ENCODE results near the gene GPSM1.
A peak's percentile ranks its signal among the peaks of the same experiment; 100 is the strongest.

The GPSM1 gene

DNA sequence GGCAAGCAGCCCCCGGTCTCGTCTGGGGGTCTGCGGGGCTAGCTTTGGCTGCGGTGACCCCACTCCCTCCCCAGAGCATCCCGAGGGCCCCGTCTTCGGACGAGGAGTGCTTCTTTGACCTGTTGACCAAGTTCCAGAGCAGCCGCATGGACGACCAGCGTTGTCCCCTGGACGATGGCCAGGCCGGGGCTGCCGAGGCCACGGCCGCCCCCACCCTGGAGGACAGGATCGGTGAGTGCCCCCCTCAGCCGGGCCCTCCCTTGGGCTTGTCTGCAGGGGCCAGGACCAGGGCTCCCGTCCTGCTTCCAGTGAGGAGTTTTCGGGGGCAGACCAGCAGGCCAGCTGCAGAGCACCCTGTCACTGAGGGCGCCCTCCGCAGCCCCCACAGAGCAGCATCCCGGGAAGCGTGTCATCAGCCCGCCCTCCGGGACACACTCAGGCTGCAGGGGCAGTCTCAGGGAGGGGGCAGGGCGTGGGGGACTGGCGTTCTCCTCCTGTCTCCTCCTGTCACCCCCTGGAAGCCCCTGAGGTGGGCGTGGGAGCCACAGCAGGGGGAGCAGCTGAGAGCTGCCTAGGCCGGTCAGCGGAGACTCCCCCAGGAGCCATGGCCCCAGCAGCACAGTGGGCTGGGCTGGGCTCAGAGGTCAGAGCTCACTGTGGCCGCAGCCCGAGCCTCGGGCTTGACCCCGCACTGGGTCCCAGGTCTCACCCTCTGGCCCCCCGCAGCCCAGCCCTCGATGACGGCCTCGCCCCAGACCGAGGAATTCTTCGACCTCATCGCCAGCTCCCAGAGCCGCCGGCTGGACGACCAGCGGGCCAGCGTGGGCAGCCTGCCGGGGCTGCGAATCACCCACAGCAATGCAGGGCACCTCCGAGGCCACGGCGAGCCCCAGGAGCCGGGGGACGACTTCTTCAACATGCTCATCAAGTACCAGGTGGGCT is 28.5 kb downstream of the GPSM1 start:
- no peaks in the 10 kb centered on the region for H3K9me3 ChIP-seq (ENCODE audit: low read length)
- H2AFZ ChIP-seq (ENCODE audit: low read depth, low read length) = no peak overlapping the region
- peaks cover 7% of the 10 kb centered on the region for H3K4me1 ChIP-seq (ENCODE audit: insufficient read depth, low read length)
- no peak overlapping the region for H3K4me3 ChIP-seq (ENCODE audit: low read length)
- H3K27me3 ChIP-seq (ENCODE audit: insufficient read depth, low read length) = no peaks in the 10 kb centered on the region
- peaks cover 22% of the 10 kb centered on the region for H3K36me3 ChIP-seq (ENCODE audit: insufficient read depth, low read length)

DNA sequence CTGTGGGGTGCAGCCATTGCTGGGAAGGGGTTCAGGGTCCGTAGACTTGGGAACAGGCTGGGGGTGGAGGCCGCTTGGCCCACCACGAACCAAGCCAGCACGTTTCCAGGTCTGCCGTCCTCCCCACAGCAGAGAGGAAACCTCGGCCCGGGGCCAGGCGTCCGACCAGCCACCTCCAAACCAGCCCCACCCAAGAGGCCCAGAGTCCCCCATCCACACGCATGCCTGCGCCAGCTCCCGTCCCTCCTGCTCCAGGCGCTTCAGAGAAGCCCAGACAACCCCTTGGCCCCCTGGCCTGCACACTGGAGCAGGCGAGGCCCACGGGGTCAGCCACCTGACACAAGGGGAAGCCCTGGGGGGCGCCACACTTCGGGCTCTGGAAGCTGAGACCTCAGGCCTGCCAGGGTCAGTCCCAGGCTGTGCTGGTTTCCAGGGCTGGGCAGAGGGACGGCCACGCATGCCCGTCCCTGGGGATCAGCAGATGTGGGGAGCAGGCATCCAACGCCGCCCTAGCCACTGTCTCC is 29.9 kb downstream of the GPSM1 start:
- Histone ChIP-seq H3K27me3 (ENCODE audit: insufficient read depth, low read length) (no peaks in the 10 kb centered on the region), H3K4me1 (ENCODE audit: insufficient read depth, low read length) (peaks cover 7% of the 10 kb centered on the region), H2AFZ (ENCODE audit: low read depth, low read length) (no peak overlapping the region), H3K4me3 (ENCODE audit: low read length) (no peak overlapping the region), H3K36me3 (ENCODE audit: insufficient read depth, low read length) (peaks cover 22% of the 10 kb centered on the region), H3K9me3 (ENCODE audit: low read length) (no peaks in the 10 kb centered on the region)

GRCh38 chr9:136358016-136358415 is 30.7 kb downstream of the GPSM1 start:
- Histone ChIP-seq H3K9me3 (ENCODE audit: low read length) (no peaks in the 10 kb centered on the region), H3K4me3 (ENCODE audit: low read length) (no peak overlapping the region), H2AFZ (ENCODE audit: low read depth, low read length) (no peak overlapping the region), H3K4me1 (ENCODE audit: insufficient read depth, low read length) (peaks cover 7% of the 10 kb centered on the region), H3K36me3 (ENCODE audit: insufficient read depth, low read length) (peaks cover 22% of the 10 kb centered on the region), H3K27me3 (ENCODE audit: insufficient read depth, low read length) (no peaks in the 10 kb centered on the region)

- no peaks in the 10 kb centered on the region for H3K9me3 ChIP-seq (ENCODE audit: low read length)
Measured at GRCh38 chr9:136358888-136359287, 31.5 kb downstream of the GPSM1 start.

DNA sequence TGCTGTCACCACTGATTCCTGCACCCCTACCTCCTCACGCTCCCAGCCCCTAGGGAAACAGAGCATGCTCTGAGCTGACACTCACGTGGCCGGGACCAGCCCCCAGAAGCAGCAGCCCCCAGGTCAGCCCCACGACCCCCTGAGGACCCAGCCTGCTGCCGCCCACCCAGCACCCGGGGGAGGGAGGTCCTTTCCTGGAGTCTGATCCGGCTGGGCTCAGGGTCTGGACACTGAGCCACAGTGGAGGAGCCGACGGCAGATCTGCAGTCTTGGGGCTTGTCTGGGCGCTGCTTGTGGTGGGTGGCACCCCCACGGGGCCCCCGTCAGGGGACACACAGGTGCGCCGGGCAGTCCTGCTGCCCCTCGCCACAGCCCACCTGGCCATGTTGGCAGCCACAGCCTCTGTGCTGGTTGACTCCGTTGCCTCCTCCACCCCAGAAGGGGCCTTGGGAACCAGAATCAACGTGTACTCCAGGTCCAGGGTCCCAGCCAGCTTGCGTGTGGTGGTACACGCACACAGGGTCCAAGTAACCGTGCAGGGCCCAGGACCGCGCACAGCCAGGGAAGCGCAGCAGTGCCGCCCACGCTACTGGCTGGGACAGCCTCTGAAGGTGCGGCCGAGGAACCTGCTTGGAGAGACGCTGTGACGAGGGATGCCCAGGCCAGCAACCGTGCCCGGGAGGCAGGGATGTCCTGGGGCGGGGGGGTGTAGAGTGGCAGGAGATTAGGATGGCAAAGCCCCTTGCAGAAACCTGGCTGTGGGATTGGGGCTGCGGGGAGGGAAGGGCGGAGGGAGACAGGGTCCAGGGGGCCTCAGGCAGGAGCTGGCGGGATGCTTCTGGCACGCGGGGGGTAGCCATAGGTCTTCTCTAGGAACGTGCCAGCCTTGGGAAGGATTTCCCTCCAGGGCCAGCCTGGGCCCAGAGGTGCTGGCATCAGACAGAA is 32.7 kb downstream of the GPSM1 start:
- no peaks in the 10 kb centered on the region for H3K27me3 ChIP-seq (ENCODE audit: insufficient read depth, low read length)

More at GRCh38 chr9:136358888-136359287, 31.5 kb downstream of the GPSM1 start:
- Histone ChIP-seq H3K4me1 (ENCODE audit: insufficient read depth, low read length) (peaks cover 5% of the 10 kb centered on the region), H3K4me3 (ENCODE audit: low read length) (no peak overlapping the region), H3K27me3 (ENCODE audit: insufficient read depth, low read length) (no peaks in the 10 kb centered on the region), H2AFZ (ENCODE audit: low read depth, low read length) (no peak overlapping the region), H3K36me3 (ENCODE audit: insufficient read depth, low read length) (peaks cover 22% of the 10 kb centered on the region)

GRCh38 chr9:136361047-136361753 is 33.9 kb downstream of the GPSM1 start:
- Histone ChIP-seq H3K4me3 (ENCODE audit: low read length) (no peak overlapping the region), H3K27me3 (ENCODE audit: insufficient read depth, low read length) (no peaks in the 10 kb centered on the region), H3K36me3 (ENCODE audit: insufficient read depth, low read length) (peaks cover 20% of the 10 kb centered on the region), H3K9me3 (ENCODE audit: low read length) (no peaks in the 10 kb centered on the region), H3K4me1 (ENCODE audit: insufficient read depth, low read length) (no peaks in the 10 kb centered on the region), H2AFZ (ENCODE audit: low read depth, low read length) (no peak overlapping the region)

More for the DNA sequence above, 32.7 kb downstream of the GPSM1 start:
- no peaks in the 10 kb centered on the region for H3K9me3 ChIP-seq (ENCODE audit: low read length)
- peaks cover 22% of the 10 kb centered on the region for H3K36me3 ChIP-seq (ENCODE audit: insufficient read depth, low read length)
- no peaks in the 10 kb centered on the region for H3K4me1 ChIP-seq (ENCODE audit: insufficient read depth, low read length)
- no peak overlapping the region for H3K4me3 ChIP-seq (ENCODE audit: low read length)
- H2AFZ ChIP-seq (ENCODE audit: low read depth, low read length) = no peak overlapping the region

DNA sequence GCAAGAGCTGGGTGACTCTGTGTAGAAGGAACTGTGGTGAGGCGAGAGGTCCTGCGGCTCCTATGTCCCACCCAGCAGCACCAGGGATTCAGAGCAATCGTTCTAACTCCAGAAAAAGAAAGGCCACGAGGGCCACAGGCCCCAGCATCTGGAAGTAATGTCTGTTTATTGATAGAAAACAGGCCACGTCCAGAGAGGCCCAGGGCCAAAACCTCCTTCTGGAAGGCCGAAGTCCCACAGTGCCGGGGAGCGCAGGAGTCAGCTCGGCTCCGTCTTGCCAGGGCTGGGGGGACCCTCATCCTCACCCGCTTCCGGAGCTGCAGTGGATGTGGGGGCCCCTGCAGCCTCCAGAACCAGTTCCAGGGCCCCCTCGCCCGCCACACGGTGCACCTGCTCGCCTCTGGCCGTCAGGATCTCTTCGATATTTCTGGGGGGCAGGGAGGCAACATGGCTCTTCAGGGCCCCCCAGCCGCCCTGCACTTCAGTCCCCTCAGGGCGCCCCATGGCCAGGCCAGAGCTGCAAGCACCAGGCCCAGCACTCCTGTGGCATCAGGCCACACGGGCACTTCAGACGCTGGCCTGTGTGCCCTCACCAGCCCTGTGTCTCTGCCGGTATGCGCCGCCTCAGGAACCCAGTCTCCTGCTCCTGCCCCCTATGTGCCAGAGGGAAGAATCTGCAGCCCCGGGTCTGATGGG is 34.6 kb downstream of the GPSM1 start:
- H3K36me3 ChIP-seq (ENCODE audit: insufficient read depth, low read length) = peaks cover 14% of the 10 kb centered on the region
- H3K4me1 ChIP-seq (ENCODE audit: insufficient read depth, low read length) = no peaks in the 10 kb centered on the region
- H3K4me3 ChIP-seq (ENCODE audit: low read length) = no peak overlapping the region
- no peaks in the 10 kb centered on the region for H3K9me3 ChIP-seq (ENCODE audit: low read length)
- no peak overlapping the region for H2AFZ ChIP-seq (ENCODE audit: low read depth, low read length)
- no peaks in the 10 kb centered on the region for H3K27me3 ChIP-seq (ENCODE audit: insufficient read depth, low read length)

- H3K4me3 ChIP-seq (ENCODE audit: low read length) = no peak overlapping the region
- no peaks in the 10 kb centered on the region for H3K4me1 ChIP-seq (ENCODE audit: insufficient read depth, low read length)
- H3K36me3 ChIP-seq (ENCODE audit: insufficient read depth, low read length) = peaks cover 9% of the 10 kb centered on the region
- H3K27me3 ChIP-seq (ENCODE audit: insufficient read depth, low read length) = no peaks in the 10 kb centered on the region
- no peaks in the 10 kb centered on the region for H3K9me3 ChIP-seq (ENCODE audit: low read length)
- no peak overlapping the region for H2AFZ ChIP-seq (ENCODE audit: low read depth, low read length)
Measured at GRCh38 chr9:136362450-136362784, 35.1 kb downstream of the GPSM1 start.

- Histone ChIP-seq H3K27me3 (ENCODE audit: insufficient read depth, low read length) (no peaks in the 10 kb centered on the region), H3K4me3 (ENCODE audit: low read length) (peak within 1 kb of the TSS; percentile 70), H2AFZ (ENCODE audit: low read depth, low read length) (no peak within 1 kb of the TSS), H3K4me1 (ENCODE audit: insufficient read depth, low read length) (no peaks in the 10 kb centered on the region), H3K36me3 (ENCODE audit: insufficient read depth, low read length) (no peaks in the 10 kb centered on the region), H3K9me3 (ENCODE audit: low read length) (no peaks in the 10 kb centered on the region)
Measured at GRCh38 chr9:136363106-136363948, 36.0 kb downstream of the GPSM1 start, which contains the start of gene DNLZ. TSS of gene DNLZ (minus strand) at chr9:136363744. CDS start at chr9:136363714, 30 bp downstream.

DNA sequence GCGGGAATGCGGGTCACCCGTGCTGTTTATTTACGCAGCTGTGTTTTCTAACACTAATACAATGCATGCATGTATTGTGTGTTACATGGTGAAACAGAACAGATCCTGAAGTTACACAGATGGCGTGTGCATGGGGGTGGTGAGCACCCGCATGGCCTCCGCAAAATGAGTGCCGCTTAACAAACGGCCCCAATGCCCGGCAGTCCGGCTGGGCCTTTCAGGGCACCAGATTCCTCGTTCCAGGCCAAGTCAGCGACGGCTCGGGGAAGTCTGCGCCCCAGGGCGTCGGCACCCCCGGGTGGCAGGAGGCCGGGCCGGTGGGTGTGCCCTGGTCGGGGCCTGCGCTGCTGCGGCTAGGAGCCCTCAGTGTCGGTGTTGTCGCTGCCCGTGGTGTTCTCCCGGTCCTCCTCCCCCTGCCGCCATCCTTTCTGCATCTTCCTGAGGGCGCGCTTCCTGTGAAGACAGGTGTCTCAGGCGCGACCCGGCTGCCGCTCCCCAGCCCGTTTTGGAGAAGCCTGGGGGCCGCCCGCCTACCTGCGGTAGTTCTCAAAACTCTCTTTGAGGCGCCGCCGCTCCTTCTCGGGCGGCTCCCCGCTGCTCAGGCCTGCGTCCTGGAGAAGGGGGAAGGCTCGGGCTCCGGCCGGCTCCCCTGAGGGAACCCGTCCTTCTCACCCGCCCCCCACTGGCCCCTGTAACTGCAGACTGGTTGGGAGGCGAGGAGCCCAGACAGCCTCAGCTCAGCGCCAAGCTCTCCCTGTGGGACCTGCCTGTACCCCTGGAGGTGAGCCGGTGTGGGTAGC is 36.8 kb downstream of the GPSM1 start:
- Histone ChIP-seq H3K4me1 (ENCODE audit: insufficient read depth, low read length) (no peaks in the 10 kb centered on the region), H3K27me3 (ENCODE audit: insufficient read depth, low read length) (no peaks in the 10 kb centered on the region), H3K9me3 (ENCODE audit: low read length) (no peaks in the 10 kb centered on the region), H3K36me3 (ENCODE audit: insufficient read depth, low read length) (no peaks in the 10 kb centered on the region), H3K4me3 (ENCODE audit: low read length) (peak overlapping the region; percentile 4), H2AFZ (ENCODE audit: low read depth, low read length) (no peak overlapping the region)
